Stromal cell of bone marrow (primary cell): Measurements from ENCODE around the gene C1QTNF6.

Source experiments
- DNase-seq: peaks from one replicate; pipeline ENCODE4 v3.0.0-alpha.2; 2012; ENCODE audit warnings: low read depth

The C1QTNF6 gene

GRCh38 chr22:37162221-37163095 is 25.6 kb downstream of the C1QTNF6 start:
- DNase-seq, result no peak

GRCh38 chr22:37161443-37161842 is 26.6 kb downstream of the C1QTNF6 start:
- DNase-seq, result no peak

GRCh38 chr22:37160027-37160426 is 28.0 kb downstream of the C1QTNF6 start:
- DNase-seq, result no peak

GRCh38 chr22:37158963-37159290 is 29.1 kb downstream of the C1QTNF6 start:
- DNase-seq, result no peak

- DNase-seq, result no peak
Observed at GRCh38 chr22:37157516-37158285, 30.3 kb downstream of the C1QTNF6 start.

- no peak for DNase-seq
Observed at GRCh38 chr22:37156686-37157435, 31.2 kb downstream of the C1QTNF6 start.

- DNase-seq, result no peak
Observed at GRCh38 chr22:37155971-37156370, 32.1 kb downstream of the C1QTNF6 start.

- DNase-seq, result no peak
Observed at GRCh38 chr22:37154925-37155712, 32.9 kb downstream of the C1QTNF6 start.

GRCh38 chr22:37153901-37154300 is 34.1 kb downstream of the C1QTNF6 start:
- no peak for DNase-seq

GRCh38 chr22:37151401-37151800 is 36.6 kb downstream of the C1QTNF6 start:
- no peak for DNase-seq

GRCh38 chr22:37150701-37151100 is 37.3 kb downstream of the C1QTNF6 start:
- no peak for DNase-seq

- no peak for DNase-seq
Observed at GRCh38 chr22:37148742-37149665, 39.0 kb downstream of the C1QTNF6 start.

GRCh38 chr22:37148031-37148651 is 39.9 kb downstream of the C1QTNF6 start:
- no peak for DNase-seq

GRCh38 chr22:37147186-37147990 is 40.7 kb downstream of the C1QTNF6 start:
- DNase-seq, result no peak

GRCh38 chr22:37146507-37147180 is 41.4 kb downstream of the C1QTNF6 start:
- no peak for DNase-seq

GRCh38 chr22:37146051-37146385 is 42.0 kb downstream of the C1QTNF6 start:
- DNase-seq, result no peak

GRCh38 chr22:37145180-37146050 is 42.6 kb downstream of the C1QTNF6 start:
- DNase-seq, result no peak

GRCh38 chr22:37144180-37144554 is 43.9 kb downstream of the C1QTNF6 start:
- DNase-seq, result no peak
